SK-N-SH treated with all-trans-retinoic acid at 6 μM for 48 hours (cell line): ENCODE data around the gene LAMB1.

ENCODE experiments used
- ATAC-seq: fragments of 200-7000 bp; cut with Tn5 transposase; 3 replicates; pipeline ENCODE4 v1.9.1; 2020; ENCODE audit warnings: mild to moderate bottlenecking, moderate library complexity
- CREB5 ChIP-seq: fragments of 250-450 bp; sonication (Bioruptor Pico); IDR thresholded peaks from 2 replicates; pipeline ENCODE4 v1.5.1; 2020; ENCODE audit warnings: low read depth, mild to moderate bottlenecking, moderate library complexity
- CSDC2 ChIP-seq: fragments of 250-450 bp; sonication (Bioruptor Pico); IDR thresholded peaks from 2 replicates; pipeline ENCODE4 v1.5.0; 2020; ENCODE audit warnings: mild to moderate bottlenecking, moderate library complexity
- CSRNP3 ChIP-seq: fragments of 250-450 bp; sonication (Bioruptor Pico); IDR thresholded peaks from 2 replicates; pipeline ENCODE4 v1.5.1; 2021; ENCODE audit warnings: mild to moderate bottlenecking, moderate library complexity
- ESRRG ChIP-seq: fragments of 250-450 bp; sonication (Bioruptor Pico); IDR thresholded peaks from 2 replicates; pipeline ENCODE4 v1.6.1; 2021; ENCODE audit warnings: mild to moderate bottlenecking
- GLIS3 ChIP-seq: fragments of 250-450 bp; sonication (Bioruptor Pico); IDR thresholded peaks from 2 replicates; pipeline ENCODE4 v1.5.0; 2020; ENCODE audit warnings: mild to moderate bottlenecking, moderate library complexity
- ISL1 ChIP-seq: fragments of 250-450 bp; sonication (Bioruptor Pico); IDR thresholded peaks from 2 replicates; pipeline ENCODE4 v2.1.2; 2022; ENCODE audit warnings: mild to moderate bottlenecking, moderate library complexity
- PATZ1 ChIP-seq: fragments of 250-450 bp; sonication (Bioruptor Pico); IDR thresholded peaks from 2 replicates; pipeline ENCODE4 v1.8.0; 2020; ENCODE audit warnings: mild to moderate bottlenecking, moderate library complexity, borderline replicate concordance
- POU6F1 ChIP-seq: fragments of 250-450 bp; sonication (Bioruptor Pico); IDR thresholded peaks from 2 replicates; pipeline ENCODE4 v1.8.0; 2021; ENCODE audit warnings: low read depth, mild to moderate bottlenecking, moderate library complexity, borderline replicate concordance
- RARB ChIP-seq: fragments of 250-450 bp; sonication (Bioruptor Pico); IDR thresholded peaks from 2 replicates; pipeline ENCODE4 v1.8.0; 2021; ENCODE audit warnings: mild to moderate bottlenecking, moderate library complexity
- TSHZ2 ChIP-seq: fragments of 250-450 bp; sonication (Bioruptor Pico); IDR thresholded peaks from 2 replicates; pipeline ENCODE4 v1.5.0; 2020; ENCODE audit warnings: mild to moderate bottlenecking, moderate library complexity
- ZC3H10 ChIP-seq: fragments of 250-450 bp; sonication (Bioruptor Pico); IDR thresholded peaks from 2 replicates; pipeline ENCODE4 v1.5.1; 2021; ENCODE audit warnings: mild to moderate bottlenecking, moderate library complexity
- ZFP3 ChIP-seq: fragments of 250-450 bp; sonication (Bioruptor Pico); IDR thresholded peaks from 2 replicates; pipeline ENCODE4 v1.5.0; 2020; ENCODE audit warnings: mild to moderate bottlenecking, moderate library complexity
- ZFP30 ChIP-seq: fragments of 450-650 bp; formaldehyde crosslinking; IDR thresholded peaks from 2 replicates; pipeline ENCODE4 v1.5.0; 2022; ENCODE audit warnings: mild to moderate bottlenecking, moderate library complexity
- ZNF565 ChIP-seq: fragments of 450-650 bp; formaldehyde crosslinking; conservative IDR thresholded peaks from 2 replicates; pipeline ENCODE4 v1.5.0; 2020; ENCODE audit warnings: low read depth, mild to moderate bottlenecking, moderate library complexity

LAMB1 gene

GRCh38 chr7:107882766-107883165 is 120.2 kb downstream of the LAMB1 start (continued):
- TF ChIP-seq CSRNP3 (CRISPR knock-in tag) (no peak), POU6F1 (CRISPR knock-in tag) (no peak), PATZ1 (no peak)

GRCh38 chr7:107879400-107880035 is 123.4 kb downstream of the LAMB1 start:
- TF ChIP-seq GLIS3 (CRISPR knock-in tag): no peak
- no peak for TF ChIP-seq POU6F1 (CRISPR knock-in tag)
- TF ChIP-seq ZFP3: peak; percentile 43; the same call in 1 of the 2 replicates
- TF ChIP-seq ZC3H10 (CRISPR knock-in tag): 0 out of 2 replicates have a peak, but pooled peaks have one; percentile 49
- peak; percentile 95 for ATAC-seq

- no peak for ATAC-seq
- TF ChIP-seq PATZ1 (no peak), ZNF565 (CRISPR knock-in tag) (no peak), CREB5 (CRISPR knock-in tag) (no peak), ESRRG (CRISPR knock-in tag) (no peak), ZFP30 (no peak), ISL1 (CRISPR knock-in tag) (no peak)
Measured at GRCh38 chr7:107878636-107879035, 124.3 kb downstream of the LAMB1 start.

GRCh38 chr7:107877731-107878382 is 125.1 kb downstream of the LAMB1 start:
- TF ChIP-seq ZNF565 (CRISPR knock-in tag) (no peak), ZFP30 (no peak), ZFP3 (no peak), RARB (CRISPR knock-in tag) (no peak), TSHZ2 (CRISPR knock-in tag) (no peak), CSDC2 (CRISPR knock-in tag) (no peak)
- TF ChIP-seq, all 23 proteins: peak for 0
- no peak for ATAC-seq
